T-helper 17 cell (primary cell): ENCODE measurements around the gene CDH2. TPM values are rescaled to one million over a fixed set of nuclear protein-coding genes. Genes with fewer than 3 reads are reported as not detected.

Experiments used
- ATAC-seq: fragments of 150-1000 bp; cut with Tn5 transposase; 2 replicates; pipeline ENCODE4 v1.10.0; 2021; ENCODE audit warnings: mild to moderate bottlenecking, moderate library complexity
- DNase-seq, 3 donors: peaks; one replicate each; pipeline versions ENCODE4 v3.0.0 to v3.0.0-alpha.2; 2020 to 2021
- H3K9me3 ChIP-seq: one replicate; pipeline ENCODE4 v1.7.0; 2013; ENCODE audit warnings: low read length, mild to moderate bottlenecking; ENCODE audit not compliant: control insufficient read depth, poor library complexity, severe bottlenecking
- H3K27ac Mint-ChIP-seq: one replicate; pipeline ENCODE4 v1.8.0; 2022; ENCODE audit warnings: mild to moderate bottlenecking, moderate library complexity, mixed read lengths
- H3K27me3 Mint-ChIP-seq: one replicate; pipeline ENCODE4 v1.8.0; 2022; ENCODE audit warnings: mixed read lengths
- H3K36me3 Mint-ChIP-seq: one replicate; pipeline ENCODE4 v1.8.0; 2022; ENCODE audit warnings: low read depth, mixed read lengths
- H3K4me1 Mint-ChIP-seq: one replicate; pipeline ENCODE4 v1.8.0; 2022; ENCODE audit warnings: mild to moderate bottlenecking, mixed read lengths
- H3K4me3 Mint-ChIP-seq: one replicate; pipeline ENCODE4 v1.8.0; 2022; ENCODE audit warnings: mild to moderate bottlenecking, moderate library complexity, mixed read lengths
- total RNA-seq, 4 donors: library from RNA in 2 of 4; stranded (reverse) in 2 of 4; gene quantifications; one replicate each; pipeline ENCODE4 v1.2.3 and lab custom pipeline; 2022 to 2026

CDH2 gene
- total RNA-seq, 2 donors from 2014 or later, result 0.37 to 0.55 TPM

- Mint-ChIP-seq H3K27me3 (no peaks in the 10 kb centered on the region), H3K4me3 (no peak overlapping the region), H3K27ac (no peak overlapping the region), H3K36me3 (no peaks in the 10 kb centered on the region), H3K4me1 (no peaks in the 10 kb centered on the region)
- DNase-seq (no peak), ATAC-seq (no peak)
- peaks cover 3% of the 10 kb centered on the region for H3K9me3 ChIP-seq
Observed at GRCh38 chr18:28002841-28003240, 174.1 kb downstream of the CDH2 start.

DNA sequence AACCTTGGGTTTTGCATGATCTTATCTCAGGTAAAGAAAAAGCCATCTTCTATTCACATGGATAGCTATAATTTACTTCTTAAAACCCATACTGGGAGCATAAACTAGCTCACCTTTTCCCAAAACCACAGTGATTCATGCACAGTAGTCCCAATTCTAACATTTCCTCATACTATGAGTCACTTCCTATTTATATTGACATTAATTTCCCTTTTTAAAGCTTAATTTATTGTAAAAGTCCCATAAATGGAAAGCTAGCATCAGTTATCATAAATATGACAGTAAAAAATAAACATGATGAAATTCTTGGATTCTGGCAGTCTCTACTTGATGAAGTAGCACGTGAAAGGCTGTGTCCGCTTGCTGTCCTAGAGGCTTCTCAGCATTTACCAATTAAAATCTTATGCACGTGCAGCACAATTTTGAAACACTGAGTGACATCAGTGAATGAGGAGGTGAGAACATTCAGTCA is 180.1 kb downstream of the CDH2 start:
- ATAC-seq (no peak), DNase-seq (no peak)
- Mint-ChIP-seq H3K36me3 (peaks cover 2% of the 10 kb centered on the region), H3K4me1 (no peaks in the 10 kb centered on the region), H3K27ac (no peak overlapping the region), H3K27me3 (no peaks in the 10 kb centered on the region), H3K4me3 (no peak overlapping the region)
- no peaks in the 10 kb centered on the region for H3K9me3 ChIP-seq

DNA sequence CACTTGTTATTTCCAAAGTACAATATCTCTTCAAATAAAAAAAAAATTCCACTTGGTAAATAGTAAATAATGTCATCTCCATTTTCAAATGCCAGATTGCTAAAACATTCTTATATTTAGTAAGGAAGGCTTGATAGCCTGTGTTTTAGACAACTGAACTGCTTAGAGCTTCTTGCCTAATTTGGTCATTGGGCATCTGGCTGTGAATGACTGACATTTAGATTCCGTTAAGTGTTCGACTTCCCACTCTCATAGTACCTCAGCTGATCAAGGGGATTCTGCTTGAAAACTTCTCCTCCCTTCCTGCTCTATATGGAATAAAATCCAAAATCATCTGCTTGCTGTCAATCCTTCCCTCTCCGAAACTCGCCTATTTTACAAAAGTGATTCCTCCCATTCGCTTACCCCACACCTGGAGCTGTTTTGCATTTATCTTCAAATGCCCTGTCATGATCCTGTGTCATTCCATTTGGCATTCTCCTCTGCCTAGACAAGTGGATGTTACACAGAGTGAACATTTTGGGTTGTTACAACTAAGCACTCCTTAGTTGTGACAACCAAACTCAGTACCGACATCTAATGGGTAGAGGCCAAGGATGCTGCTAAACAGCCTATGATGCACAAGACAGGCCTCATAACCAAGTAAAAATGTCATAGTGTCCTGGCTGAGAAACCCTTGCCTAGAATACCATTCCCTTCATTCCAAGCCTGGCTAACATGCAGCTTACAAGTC is 181.0 kb downstream of the CDH2 start:
- DNase-seq, result no peak
- Mint-ChIP-seq H3K27me3 (no peaks in the 10 kb centered on the region), H3K4me3 (no peak overlapping the region), H3K36me3 (peaks cover 2% of the 10 kb centered on the region), H3K4me1 (no peaks in the 10 kb centered on the region), H3K27ac (no peak overlapping the region)
- no peaks in the 10 kb centered on the region for H3K9me3 ChIP-seq
- no peak for ATAC-seq

GRCh38 chr18:27994571-27994970 is 182.4 kb downstream of the CDH2 start:
- Mint-ChIP-seq H3K4me3 (no peak overlapping the region), H3K36me3 (peaks cover 2% of the 10 kb centered on the region), H3K4me1 (no peaks in the 10 kb centered on the region), H3K27me3 (no peaks in the 10 kb centered on the region), H3K27ac (no peak overlapping the region)
- DNase-seq (no peak), ATAC-seq (no peak)
- no peaks in the 10 kb centered on the region for H3K9me3 ChIP-seq

- DNase-seq, result no peak
- no peaks in the 10 kb centered on the region for H3K9me3 ChIP-seq
- peaks cover 2% of the 10 kb centered on the region for H3K36me3 Mint-ChIP-seq
- no peak overlapping the region for H3K27ac Mint-ChIP-seq
- no peaks in the 10 kb centered on the region for H3K4me1 Mint-ChIP-seq
- no peaks in the 10 kb centered on the region for H3K27me3 Mint-ChIP-seq
- ATAC-seq, result no peak
- no peak overlapping the region for H3K4me3 Mint-ChIP-seq
Observed at GRCh38 chr18:27991391-27991790, 185.5 kb downstream of the CDH2 start.

- Mint-ChIP-seq H3K27ac (no peak overlapping the region), H3K4me1 (no peaks in the 10 kb centered on the region), H3K27me3 (no peaks in the 10 kb centered on the region), H3K4me3 (no peak overlapping the region), H3K36me3 (no peaks in the 10 kb centered on the region)
- ATAC-seq (no peak), DNase-seq (no peak)
- H3K9me3 ChIP-seq, result no peaks in the 10 kb centered on the region
Observed at GRCh38 chr18:27985832-27986231, 191.1 kb downstream of the CDH2 start.

GRCh38 chr18:27983780-27984179 is 193.2 kb downstream of the CDH2 start:
- Mint-ChIP-seq H3K36me3 (no peaks in the 10 kb centered on the region), H3K4me1 (no peaks in the 10 kb centered on the region), H3K27ac (no peak overlapping the region), H3K4me3 (no peak overlapping the region), H3K27me3 (no peaks in the 10 kb centered on the region)
- ATAC-seq (no peak), DNase-seq (no peak)
- no peaks in the 10 kb centered on the region for H3K9me3 ChIP-seq

- no peak overlapping the region for H3K27ac Mint-ChIP-seq
- H3K9me3 ChIP-seq, result no peaks in the 10 kb centered on the region
- no peak for DNase-seq
- H3K4me3 Mint-ChIP-seq, result no peak overlapping the region
- no peaks in the 10 kb centered on the region for H3K36me3 Mint-ChIP-seq
- no peak for ATAC-seq
- no peaks in the 10 kb centered on the region for H3K27me3 Mint-ChIP-seq
- H3K4me1 Mint-ChIP-seq, result no peaks in the 10 kb centered on the region
Observed at GRCh38 chr18:27976806-27977408, 200.0 kb downstream of the CDH2 start.

DNA sequence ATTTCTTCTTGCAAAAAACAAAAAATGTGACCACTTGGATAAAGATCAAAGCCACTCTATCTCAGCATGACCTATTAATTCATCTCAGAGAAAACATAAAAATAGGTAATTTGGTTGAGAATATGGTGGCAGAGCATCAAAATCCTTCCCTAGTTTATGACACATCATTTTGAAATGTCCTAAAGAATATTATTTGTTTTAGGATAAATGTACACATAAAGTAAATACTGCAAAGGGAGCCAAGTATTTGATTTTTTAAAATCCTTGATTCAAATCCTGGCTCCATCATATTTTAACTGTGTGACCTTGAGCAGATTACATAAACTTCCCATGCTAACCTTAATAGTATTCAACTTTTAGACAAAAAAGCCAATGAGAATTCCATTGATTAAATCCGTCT is 206.6 kb downstream of the CDH2 start:
- no peaks in the 10 kb centered on the region for H3K4me1 Mint-ChIP-seq
- ATAC-seq (no peak), DNase-seq (no peak)
- no peaks in the 10 kb centered on the region for H3K36me3 Mint-ChIP-seq
- H3K4me3 Mint-ChIP-seq, result no peak overlapping the region
- no peak overlapping the region for H3K27ac Mint-ChIP-seq
- H3K27me3 Mint-ChIP-seq, result no peaks in the 10 kb centered on the region
- H3K9me3 ChIP-seq, result no peaks in the 10 kb centered on the region

DNA sequence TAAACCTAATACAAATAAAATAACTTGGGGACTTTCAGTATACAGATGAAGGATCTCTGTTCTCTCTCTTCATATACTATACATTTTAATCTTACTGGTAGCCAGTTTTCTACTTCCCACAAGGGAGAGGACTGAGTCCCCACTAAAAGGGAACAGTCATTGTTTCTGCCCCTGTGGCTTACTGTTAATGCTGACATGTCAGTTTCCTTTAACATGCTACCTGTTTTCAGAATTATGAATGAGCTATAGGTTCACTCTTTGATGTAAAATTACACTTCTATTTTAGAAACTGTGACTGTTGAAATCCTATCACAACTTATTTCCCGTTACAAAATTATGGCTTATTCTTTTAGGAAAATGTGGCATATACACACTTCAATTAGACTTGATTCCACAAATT is 207.7 kb downstream of the CDH2 start:
- Mint-ChIP-seq H3K27me3 (no peaks in the 10 kb centered on the region), H3K4me3 (no peak overlapping the region), H3K4me1 (no peaks in the 10 kb centered on the region), H3K27ac (no peak overlapping the region), H3K36me3 (no peaks in the 10 kb centered on the region)
- no peaks in the 10 kb centered on the region for H3K9me3 ChIP-seq
- DNase-seq, result no peak
- ATAC-seq, result no peak

DNA sequence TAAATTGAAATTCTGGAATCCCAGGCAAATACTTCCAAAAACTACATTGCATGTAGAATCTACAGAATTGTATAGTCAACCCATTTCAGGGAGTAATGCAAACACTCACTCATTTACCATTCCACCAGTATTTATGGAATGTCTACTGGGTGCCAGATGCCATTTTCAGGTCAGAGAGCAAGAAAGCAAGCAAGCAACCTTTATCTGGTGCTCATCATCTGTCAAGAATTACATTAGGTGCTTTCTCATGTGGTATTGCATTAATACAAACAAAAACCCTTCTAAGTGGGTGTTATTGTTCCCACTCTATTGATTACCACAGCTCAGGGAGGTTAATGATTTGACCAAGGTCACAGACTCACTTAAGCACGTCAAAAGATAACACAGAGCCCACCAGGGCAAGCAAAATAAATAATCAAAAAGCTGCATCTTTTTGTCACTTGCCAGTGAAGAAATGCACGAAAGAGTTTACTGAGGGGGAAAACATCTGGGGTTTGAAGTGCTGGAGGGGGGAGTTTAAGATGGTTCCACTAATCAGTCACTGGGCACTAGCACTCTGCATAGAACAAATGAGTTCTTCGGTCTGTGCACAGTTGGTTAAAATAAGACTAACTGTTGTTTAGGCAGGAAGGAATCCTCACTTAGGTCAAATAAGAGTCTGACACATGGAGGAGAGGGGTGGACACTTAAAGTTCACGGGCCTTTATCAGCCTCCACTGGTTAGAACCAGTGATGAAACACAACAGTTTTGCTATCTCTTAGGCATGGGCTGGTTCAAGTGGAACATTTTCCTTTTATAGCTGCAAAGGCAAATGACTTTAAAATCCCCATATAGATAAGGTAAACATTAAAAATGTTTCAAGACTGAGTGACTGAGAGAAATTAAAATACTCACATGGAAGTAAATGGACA is 208.8 kb downstream of the CDH2 start:
- H3K27me3 Mint-ChIP-seq, result no peaks in the 10 kb centered on the region
- H3K9me3 ChIP-seq, result no peaks in the 10 kb centered on the region
- no peaks in the 10 kb centered on the region for H3K36me3 Mint-ChIP-seq
- H3K4me1 Mint-ChIP-seq, result no peaks in the 10 kb centered on the region
- DNase-seq (no peak), ATAC-seq (no peak)
- no peak overlapping the region for H3K4me3 Mint-ChIP-seq
- no peak overlapping the region for H3K27ac Mint-ChIP-seq

DNA sequence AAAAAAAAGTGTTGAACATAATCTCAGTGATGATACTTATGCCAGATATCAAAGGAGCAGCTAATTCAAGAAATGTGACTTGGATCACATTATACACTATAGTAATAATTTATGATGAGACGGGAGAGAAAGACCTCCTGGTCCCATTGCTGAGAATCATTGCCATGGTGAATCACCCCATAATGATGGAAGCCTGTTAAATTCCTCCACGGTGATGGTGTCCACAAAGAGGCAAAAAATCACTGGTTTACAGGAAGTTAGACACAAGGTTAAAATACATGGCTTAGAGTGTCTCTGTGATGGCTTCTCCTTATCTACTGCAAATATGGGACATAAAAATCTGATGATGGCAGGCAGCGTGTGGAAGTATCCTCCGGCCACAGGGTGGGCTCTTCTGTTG is 210.0 kb downstream of the CDH2 start:
- Mint-ChIP-seq H3K27me3 (no peaks in the 10 kb centered on the region), H3K4me3 (no peak overlapping the region), H3K27ac (no peak overlapping the region), H3K4me1 (no peaks in the 10 kb centered on the region), H3K36me3 (no peaks in the 10 kb centered on the region)
- no peaks in the 10 kb centered on the region for H3K9me3 ChIP-seq
- DNase-seq (no peak), ATAC-seq (no peak)

- no peak overlapping the region for H3K27ac Mint-ChIP-seq
- H3K4me1 Mint-ChIP-seq, result no peaks in the 10 kb centered on the region
- no peak for ATAC-seq
- no peaks in the 10 kb centered on the region for H3K9me3 ChIP-seq
- H3K36me3 Mint-ChIP-seq, result no peaks in the 10 kb centered on the region
- H3K27me3 Mint-ChIP-seq, result no peaks in the 10 kb centered on the region
- no peak for DNase-seq
- no peak overlapping the region for H3K4me3 Mint-ChIP-seq
Observed at GRCh38 chr18:27964811-27965210, 212.1 kb downstream of the CDH2 start.
